DLD1 (cell line): ENCODE results near the gene NUP210.

Experiments
- in situ Hi-C: cut with HindIII; loops from 2 replicates; pipeline ENCODE4 v1.10.0; 2017; ENCODE audit warnings: low sequenced_read_pairs

Gene NUP210

DNA sequence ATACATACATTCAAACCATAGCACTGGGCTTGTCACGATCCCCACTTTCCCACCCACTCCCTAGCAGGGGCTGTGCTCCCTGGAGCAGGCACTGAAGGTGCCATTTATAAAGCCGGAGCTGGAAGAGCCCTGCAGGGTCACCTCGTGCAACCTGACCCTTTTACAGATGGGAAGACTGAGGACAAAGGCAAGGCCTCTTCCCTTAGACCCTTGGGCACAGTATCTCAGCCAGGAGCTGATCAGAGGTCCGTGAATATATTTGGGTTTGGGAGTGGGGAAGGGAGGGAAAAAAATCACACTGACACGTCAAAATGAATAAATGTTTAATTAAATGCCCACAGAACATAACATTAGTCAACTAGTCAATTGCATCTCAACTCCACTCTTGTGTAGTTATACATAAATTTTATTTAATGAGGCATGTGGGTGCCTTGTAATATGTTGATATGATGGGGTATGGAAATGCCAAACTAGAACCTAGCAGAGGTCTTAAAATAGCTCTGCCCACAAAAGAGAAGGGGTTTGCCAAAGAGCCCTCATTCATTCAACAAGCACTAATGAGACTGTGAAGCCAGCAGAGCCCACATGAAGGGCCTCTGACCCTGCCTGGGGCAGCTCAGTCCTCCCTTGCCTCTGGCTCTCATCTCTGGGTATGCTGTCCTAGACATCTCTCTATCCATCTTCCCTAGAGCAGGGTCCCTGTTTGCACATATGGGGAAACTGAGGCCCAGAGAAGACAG is 119.4 kb downstream of the NUP210 start:
- in situ Hi-C loops, result no loop called here

DNA sequence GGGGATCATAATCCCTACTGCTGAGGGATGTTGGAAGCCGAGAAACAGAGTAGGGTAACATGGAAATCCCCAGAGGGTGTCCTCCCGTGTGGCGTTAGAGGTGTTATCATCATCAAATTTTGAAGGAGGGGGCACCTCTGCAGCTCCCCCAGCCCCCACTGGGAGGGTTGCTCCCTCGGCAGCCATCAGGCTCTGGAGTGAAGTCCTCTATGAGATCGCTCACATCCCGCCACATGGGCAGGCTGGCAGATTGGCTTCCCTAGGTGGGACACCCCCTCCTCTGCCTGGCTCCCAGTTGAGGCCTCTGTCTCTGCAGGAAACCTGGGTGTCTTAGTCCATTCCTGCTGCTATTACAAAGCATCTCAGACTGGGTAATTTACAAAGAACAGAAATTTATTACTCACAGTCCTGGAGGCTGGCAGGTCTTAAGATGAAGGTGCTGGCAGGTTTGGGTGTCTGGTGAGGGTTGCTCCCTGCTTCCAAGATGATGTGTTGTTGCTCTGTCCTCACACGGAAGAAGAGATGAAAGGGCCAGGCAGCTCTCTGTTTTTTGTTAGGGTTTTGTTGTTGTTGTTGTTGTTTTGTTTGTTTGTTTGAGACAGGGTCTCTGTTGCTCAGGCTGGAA is 120.5 kb downstream of the NUP210 start:
- in situ Hi-C loops, result no loop called here

DNA sequence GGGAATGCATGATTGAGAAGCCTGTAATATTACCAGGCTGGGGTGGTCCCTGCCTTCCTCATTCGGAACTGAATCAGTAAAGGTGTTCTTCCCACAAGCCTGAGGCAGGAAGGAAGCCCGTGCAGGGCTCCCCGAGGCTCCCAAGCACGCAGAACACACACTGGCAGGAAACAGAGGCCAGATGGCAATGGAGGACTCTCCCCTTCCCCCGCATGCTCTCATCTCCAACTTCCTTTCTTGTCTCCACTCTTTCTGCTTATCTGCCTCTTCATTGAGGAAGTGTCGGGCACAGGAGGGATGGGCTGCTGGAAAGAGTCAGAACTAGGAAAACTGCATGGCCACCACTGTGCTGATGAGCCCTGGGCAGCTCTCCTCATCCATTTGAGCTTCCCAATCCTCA is 123.5 kb downstream of the NUP210 start:
- in situ Hi-C loops, result no loop called here

DNA sequence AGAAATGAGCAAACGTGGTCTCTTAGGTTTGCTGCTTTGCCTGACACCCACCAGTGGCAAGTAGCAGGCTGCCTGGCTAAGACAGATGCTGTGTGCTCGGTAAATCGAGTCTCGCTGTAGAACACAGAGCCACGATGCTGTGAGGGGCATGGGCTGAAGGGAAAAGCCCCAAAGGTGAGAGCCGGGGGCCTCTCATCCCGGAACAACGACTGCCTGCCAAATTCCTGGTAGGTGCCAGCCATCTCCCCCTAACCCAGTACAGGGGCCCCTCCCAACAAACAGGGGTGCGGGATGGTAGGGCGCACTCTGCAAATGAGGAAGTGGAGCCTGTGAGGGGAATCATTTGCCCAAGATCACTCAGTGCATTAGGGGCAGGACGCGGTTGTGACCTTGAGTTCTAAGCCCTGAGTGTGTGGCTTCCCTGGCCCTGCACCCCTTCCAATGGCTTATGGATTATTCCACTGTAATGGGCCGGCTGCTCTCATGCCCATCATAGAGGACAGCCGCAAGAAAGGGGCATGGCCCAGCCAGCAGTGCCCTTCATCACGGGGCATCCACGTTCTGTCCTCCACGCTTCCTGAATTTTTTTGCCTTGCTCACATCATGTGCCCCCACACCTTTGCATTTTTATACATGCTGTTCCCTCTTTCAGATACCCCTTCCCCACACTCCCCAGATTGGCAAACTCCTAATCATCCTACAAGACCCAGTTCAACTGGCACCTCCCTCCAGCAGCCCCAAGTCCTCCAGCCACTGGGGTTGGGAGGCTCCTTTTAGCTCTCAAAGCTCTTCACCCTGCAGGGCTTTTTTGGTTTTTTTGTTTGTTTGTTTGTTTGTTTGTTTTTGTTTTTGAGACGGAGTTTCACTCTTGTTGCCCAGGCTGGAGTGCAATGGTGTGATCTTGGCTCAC is 125.4 kb downstream of the NUP210 start:
- in situ Hi-C loops, result no loop called here

DNA sequence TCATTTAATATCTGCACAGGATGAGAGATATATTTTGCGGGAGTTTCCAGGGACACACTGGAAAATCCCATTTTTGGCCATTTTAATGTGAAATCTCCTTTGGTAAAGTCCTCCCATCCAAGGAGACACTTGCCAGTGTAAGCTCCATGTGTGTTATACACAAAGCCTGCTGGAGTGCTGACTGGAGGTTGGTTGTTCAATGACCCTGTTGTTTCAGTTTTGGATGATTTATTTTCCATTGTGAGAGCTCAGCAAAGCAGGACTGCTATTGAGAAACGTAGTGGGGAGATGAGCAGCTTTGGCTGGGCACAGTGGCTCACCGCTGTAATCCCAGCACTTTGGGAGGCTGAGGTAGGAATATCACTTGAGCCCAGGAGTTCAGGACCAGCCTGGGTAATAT is 127.7 kb downstream of the NUP210 start:
- in situ Hi-C loops, result no loop called here

DNA sequence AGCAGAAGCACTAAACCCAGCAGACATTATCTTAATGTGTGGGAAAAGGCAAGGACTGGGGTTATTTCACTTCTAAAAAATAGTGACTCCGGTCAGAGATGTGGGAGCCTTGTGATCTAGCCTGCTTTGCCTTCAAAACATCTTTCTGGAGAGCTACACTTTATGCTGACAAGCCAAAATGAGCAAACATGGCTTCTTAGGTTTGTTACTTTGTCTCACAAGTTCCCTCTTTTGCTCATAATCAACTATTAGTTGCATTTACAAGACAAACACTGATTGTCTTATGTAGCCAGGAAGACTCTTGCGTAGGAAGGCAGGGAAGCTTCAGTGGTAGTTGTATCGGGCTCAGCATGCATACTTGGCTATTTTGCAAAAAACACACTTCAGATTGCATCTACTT is 129.2 kb downstream of the NUP210 start:
- in situ Hi-C loops, result no loop called here

DNA sequence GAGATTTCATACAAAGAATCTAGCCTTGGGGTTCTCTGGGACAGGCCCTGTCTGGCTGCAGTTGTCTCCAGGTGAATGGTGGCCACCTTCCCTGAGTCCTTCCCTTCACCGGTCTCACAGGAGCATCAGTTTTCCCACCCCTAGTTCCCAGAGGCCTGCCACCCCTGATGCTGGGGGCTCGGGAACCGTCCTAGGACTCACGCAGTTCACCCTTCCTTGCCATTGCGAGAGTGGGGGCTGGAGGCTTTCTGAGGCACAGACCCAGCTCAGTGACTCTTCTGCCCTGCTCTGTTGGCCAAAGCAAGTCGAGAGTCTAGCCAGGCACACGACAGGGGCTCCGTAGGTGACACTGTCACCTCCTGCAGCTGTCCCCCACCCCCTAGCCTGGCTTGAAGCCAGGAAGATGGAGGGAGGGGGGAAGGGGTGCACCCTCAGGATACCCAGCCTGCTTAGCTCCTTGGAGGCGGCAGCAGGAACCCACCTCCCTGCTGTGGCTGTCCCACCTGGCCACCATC is 130.3 kb downstream of the NUP210 start:
- in situ Hi-C loops, result loop anchor here (5.0 kb wide), 1 partner anchor 38 kb away; no protein-coding TSS in a partner anchor

DNA sequence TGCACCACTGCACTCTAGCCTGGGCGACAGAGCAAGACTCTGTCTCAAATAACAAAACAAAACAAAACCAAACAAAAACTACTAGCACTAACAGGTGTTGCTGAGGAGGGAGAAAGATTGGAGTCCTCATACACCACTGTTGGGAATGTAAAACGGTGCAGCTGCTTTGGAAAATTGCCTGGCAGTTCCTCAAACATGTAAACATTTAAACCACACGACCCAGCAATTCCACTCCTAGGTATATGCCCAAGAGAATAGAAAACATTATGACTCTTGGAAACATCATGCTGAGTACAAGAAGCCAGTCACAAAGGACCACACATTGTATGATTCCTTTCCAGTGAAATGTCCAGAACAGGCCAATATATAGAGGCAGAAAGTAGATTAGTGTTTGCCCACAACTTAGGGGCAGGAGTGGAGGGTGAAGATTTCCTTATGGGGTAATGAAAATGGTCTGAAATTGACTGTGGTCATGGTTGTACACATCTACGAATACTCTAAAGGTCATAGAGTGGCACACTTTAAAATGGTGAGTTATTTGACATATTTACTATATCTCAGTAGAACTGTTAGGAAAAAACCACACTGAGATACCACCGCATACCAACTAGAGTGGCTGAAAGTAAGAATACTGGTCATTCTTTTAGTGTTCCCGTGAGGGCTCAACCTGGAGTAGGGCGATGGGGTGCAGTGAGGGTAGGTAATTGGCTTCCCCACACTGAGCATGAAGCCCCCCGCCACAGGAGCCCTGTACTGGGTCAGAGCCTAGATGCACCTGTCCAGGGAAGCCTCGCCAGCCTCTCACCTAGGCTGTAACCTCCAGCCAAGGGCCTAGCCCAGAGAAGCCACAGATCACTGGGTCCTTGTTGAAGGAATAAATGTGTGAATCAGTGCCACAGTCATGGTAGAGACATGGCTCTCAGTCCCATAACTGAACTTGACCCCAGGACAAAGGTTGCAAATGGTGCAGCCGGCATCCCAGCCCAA is 131.1 kb downstream of the NUP210 start:
- in situ Hi-C loops, result loop anchor here (5.0 kb wide), 1 partner anchor 37 kb away; no protein-coding TSS in a partner anchor

DNA sequence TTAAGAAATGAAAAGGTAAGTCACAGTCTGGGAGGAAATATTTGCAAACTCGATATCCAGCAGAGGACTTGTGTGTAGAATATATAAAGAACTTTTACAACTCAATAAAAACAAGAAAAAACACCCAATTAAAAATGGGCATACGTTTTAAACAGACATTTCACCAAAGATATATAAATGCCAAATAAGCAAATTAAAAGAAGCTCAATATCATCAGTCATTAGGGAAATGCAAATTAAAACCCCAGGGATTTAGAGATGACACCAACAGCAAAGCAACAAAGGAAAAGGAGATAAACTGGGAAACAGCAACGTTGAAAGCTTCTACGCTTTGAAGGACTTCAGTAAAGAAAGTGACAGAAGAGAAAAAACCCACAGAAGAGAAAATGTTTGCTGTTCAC is 132.3 kb downstream of the NUP210 start:
- in situ Hi-C loops, result loop anchor here (5.0 kb wide), 1 partner anchor 36 kb away; no protein-coding TSS in a partner anchor

DNA sequence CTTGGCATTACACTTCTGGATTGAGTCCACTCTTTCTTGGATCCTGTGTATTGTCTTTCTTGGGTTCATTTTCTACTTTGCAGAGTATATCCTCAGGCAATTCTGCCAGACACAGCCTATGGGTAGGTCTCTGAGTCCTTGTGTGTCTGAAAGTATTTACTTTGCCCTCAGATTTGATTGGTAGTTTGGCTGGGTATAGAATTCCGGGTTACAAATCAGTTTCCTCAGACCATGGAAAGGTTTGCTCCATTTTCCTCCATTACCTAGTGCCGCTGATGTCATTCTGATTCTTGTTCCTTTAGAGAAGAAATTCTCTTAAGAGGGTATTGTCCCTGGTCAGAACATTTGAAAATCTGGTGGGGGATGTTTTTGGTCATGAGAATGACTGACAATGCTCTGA is 133.2 kb downstream of the NUP210 start:
- in situ Hi-C loops, result loop anchor here (5.0 kb wide), 1 partner anchor 35 kb away; no protein-coding TSS in a partner anchor

DNA sequence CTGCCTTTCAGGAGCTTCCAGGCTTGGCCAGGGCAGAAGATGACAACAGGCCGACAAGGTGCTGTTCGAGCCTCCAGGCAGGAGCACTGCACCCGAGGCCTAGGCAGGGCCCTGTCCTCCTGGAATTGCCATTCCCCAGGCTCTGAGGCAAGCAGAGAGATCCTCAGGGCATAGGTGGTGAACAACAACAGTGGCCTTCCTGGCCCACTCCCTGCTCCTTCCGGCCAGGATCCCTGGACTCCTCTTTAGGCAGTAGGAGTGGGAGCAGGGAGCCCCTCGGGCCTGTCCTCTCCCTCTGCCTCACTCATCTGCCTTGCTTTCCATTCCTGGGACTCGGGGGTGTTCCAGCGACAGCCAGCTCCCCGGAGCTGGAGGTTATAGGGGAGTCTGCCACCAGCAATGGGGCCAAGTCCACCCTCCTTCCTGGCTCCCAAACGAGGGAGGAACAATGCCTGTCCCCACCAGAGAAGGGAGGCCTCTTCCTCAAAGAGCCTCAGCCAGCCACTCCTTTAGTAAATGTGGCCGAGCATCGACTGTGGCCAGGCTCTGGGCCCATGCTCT is 135.0 kb downstream of the NUP210 start:
- in situ Hi-C loops, result loop anchor here (5.0 kb wide), 1 partner anchor 33 kb away; no protein-coding TSS in a partner anchor

DNA sequence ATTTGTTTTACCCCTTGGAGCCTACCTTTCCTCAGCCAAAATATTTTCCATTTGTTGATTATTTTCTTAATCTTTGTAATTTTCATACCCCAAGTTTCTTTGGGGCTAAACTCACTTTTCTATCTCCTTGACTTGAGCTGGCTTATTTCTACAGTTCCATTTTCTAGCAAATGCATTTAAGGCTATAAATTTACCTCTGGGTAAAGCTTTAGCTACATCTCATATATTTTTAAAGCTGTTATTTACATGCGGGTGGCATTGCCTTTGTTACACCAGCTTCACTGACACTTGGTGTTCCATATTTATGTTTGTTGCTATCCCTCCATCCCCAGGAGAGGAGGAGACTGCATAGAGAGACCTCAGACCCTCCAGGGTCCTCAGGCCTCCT is 136.3 kb downstream of the NUP210 start:
- in situ Hi-C loops, result no loop called here

DNA sequence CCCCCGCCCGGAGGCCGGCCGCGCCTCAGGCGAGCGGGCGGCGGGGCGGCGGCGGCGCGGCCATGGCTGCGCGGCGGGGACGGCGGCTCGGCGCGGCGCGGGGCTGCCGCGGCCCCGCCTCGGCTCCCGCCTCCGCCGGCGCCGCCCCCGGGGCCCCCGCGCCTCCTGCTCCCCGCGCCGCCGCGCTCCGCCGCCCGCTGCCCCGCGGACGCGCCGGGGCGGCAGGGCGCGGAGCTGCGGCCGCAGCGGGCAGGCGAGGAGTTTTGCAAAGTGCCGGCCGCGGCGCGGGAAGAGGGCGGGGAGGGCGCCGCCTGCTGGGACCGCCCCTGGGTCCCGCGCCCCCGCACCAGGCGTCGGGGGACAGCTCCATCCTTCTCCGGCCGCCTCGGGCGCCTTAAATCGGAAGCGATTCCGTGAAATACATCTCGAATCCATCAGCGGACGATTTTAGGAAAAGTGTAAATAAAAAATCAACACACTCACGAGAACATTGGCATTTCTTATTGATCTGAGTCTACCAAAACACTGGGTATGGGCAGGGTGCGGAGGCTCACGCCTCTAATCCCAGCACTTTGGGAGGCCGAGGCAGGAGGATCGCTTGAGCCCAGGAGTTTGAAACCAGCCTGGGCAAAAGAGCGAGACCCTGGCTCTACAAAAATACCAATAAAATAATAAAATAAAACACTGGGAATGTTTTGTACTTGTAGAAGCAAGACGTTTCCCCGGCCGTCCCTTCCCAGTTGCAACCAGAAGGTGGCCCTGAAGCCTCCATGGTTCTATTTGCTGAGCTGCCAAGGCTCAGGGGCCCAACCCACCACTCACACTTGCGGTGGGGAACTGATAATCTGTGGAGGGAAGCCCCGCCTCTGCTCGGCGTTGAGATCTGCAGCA is 136.9 kb downstream of the NUP210 start:
- in situ Hi-C loops, result no loop called here

DNA sequence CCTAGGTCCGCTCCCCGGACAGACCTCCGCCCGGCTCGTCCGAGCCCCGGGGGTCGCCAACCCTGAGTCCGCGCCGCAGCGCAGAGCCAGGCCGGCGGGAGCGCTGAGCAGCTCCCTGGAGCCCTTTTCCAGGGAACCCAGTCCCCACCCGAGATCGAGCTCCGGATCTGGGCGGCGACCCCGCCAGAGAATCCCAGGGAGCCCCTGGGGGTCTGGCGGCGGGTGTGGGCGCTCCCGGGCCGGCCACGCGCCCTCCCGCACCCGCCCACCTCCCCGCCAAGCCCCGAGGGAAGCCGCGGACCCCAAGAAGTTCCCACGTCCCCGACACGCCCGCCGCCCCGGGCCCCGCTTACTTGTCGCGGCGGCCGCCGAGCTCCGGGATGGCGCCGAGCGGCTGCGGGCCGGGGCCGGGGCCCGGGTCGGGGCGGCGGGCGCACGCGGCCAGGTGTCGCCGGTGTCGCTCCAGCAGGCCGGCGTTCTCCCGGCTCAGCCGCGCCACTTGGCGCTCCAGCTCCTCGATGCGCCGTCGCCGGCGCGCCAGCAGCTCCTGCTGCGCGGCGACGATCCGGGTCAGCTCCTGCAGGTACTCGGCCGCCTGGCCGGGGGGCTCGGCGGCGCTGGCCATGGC is 137.7 kb downstream of the NUP210 start:
- in situ Hi-C loops, result no loop called here

DNA sequence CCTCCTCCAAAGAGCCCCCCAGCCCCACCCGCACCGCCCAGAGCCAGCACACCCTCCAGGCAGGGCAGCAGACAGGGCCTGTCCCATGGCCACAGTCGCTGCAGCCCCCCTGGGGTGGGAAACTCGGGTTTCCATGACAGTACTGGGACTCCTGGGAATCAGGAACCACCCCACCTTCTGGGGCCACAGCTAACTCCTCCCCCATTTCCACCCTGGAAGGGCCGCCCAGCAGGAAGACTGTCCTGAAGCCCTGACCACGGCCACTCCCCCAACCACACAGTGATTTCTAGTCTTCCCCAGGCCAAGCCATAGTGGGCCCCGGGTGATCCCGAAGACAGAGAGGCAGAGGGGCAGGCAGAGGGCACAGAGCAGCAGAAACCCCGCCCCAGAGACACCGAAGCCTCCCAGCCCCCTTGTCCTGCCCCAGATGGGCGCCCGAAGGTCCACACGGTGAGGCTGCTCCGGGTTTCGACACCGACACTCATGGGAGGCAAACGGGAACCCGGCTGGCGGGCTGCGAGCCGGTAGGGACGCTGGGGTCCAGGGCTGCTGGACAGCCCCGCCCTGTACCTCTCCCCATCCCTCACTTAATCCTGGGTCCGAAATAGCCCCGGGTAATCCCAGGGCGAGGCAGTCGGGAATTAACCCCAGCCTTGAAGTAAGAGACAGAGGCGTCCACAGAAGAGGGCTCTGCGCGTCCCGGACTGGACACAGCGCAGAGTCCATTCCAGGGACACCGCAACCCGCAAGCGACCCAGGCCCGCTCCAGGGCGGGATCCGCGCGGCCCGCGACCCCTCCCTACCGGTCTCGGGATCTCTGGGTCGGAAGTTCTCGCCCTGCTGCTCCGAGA is 138.4 kb downstream of the NUP210 start:
- in situ Hi-C loops, result no loop called here

DNA sequence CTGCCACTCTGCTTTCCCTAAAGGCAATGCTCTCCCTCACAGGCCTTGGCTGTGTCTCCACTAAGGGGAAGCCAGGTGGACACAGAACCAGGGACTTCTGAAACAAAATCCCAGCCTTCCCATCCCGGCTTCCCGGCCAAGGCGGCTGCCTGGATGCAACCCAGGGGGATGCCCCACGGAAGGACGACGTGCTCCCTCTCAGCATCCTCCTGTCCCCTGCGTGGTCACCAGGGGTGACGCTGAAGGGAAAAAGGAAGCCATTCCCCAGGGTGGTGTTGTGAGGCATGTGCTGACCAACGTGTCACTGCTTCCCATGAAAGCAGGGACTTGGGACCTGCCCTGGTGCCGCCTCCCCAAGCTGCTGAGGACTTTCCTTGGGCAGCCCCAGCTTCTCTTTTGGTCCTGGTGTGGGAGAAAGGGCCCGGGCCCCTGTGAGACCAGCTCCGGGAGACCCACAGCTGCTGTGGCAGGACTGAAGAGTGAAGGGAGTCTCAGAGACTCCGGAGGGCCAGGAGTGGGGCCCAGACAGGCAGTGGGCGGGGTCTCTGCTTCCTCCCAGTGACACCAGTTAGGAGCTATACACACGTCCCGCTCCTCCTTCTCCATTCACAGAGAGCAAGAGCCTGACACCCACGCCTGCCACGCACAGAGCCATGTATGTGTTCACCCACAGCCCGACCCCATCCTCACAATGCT is 139.2 kb downstream of the NUP210 start:
- in situ Hi-C loops, result no loop called here
